ENCODE results near the gene UPK1B.
"Not testable (repeated sequence)": the region's sequence is repeated elsewhere in the genome, so short reads cannot be mapped to it uniquely, and the experiment has no call there.

DNA sequence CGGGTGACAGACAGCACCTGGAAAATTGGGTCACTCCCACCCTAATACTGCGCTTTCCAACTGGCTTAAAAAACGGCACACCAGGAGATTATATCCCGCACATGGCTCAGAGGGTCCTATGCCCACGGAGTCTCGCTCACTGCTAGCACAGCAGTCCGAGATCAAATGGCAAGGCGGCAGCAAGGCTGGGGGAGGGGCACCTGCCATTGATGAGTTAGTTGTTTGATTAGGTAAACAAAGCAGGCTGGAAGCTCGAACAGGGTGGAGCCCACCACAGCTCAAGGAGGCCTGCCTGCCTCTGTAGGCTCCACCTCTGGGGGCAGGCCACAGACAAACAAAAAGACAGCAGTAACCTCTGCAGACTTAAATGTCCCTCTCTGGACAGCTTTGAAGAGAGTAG is 8.7 kb upstream of the UPK1B start:
- TF ChIP-seq, protein P1, sequence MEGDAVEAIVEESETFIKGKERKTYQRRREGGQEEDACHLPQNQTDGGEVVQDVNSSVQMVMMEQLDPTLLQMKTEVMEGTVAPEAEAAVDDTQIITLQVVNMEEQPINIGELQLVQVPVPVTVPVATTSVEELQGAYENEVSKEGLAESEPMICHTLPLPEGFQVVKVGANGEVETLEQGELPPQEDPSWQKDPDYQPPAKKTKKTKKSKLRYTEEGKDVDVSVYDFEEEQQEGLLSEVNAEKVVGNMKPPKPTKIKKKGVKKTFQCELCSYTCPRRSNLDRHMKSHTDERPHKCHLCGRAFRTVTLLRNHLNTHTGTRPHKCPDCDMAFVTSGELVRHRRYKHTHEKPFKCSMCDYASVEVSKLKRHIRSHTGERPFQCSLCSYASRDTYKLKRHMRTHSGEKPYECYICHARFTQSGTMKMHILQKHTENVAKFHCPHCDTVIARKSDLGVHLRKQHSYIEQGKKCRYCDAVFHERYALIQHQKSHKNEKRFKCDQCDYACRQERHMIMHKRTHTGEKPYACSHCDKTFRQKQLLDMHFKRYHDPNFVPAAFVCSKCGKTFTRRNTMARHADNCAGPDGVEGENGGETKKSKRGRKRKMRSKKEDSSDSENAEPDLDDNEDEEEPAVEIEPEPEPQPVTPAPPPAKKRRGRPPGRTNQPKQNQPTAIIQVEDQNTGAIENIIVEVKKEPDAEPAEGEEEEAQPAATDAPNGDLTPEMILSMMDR (IDR thresholded peaks at IDR 0.05) = not testable (repeated sequence)
- not testable (repeated sequence) for TF ChIP-seq POLR2A (IDR thresholded peaks at IDR 0.05)
